HG02759 (cell line): ENCODE data around the gene DLG2.
"Not testable (repeated sequence)": the region's sequence is repeated elsewhere in the genome, so short reads cannot be mapped to it uniquely, and the experiment has no call there.

Source experiments
- ATAC-seq: cut with Tn5 transposase; IDR thresholded peaks from one replicate; pipeline ENCODE4 v1.9.1; 2021; ENCODE audit warnings: mild to moderate bottlenecking, moderate library complexity; ENCODE audit not compliant: unreplicated experiment

The DLG2 gene

DNA sequence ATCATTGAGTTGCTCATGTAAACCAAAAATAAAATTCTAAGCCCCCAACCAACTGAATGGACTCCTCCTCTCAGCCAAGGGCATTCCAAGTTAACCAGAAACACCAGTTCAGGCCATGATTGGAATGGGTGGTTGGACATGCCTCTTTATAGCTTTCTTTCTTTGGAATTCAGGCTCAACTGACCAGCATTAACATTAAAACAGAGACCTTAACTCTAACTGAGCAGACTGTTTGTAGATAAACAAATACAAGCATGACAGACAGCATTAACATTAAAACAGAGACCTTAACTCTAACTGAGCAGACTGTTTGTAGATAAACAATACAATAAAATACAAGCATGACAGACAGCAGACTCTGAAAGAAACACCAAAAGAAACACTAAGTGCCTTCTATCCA, 278.2 kb downstream of the DLG2 start:
- no peak for ATAC-seq

DNA sequence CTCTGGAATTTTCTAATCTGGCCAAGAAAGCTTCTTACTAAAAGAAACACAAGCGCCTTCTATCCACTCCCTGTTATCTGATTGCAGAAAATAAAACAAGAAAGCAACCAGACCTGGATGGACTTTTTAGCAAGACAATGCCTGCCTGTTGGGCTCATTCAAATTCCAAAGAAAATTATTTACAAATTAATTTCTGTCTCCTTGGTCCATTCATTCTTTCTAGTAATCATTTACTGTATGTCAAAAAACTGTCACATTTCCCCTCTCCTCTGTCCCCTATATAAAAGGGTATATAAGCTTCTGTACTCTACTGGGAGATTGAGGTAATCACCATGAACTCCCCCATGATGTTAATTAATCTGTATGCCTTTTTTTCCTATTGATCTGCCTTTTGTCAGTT, 279.9 kb downstream of the DLG2 start:
- no peak for ATAC-seq

DNA sequence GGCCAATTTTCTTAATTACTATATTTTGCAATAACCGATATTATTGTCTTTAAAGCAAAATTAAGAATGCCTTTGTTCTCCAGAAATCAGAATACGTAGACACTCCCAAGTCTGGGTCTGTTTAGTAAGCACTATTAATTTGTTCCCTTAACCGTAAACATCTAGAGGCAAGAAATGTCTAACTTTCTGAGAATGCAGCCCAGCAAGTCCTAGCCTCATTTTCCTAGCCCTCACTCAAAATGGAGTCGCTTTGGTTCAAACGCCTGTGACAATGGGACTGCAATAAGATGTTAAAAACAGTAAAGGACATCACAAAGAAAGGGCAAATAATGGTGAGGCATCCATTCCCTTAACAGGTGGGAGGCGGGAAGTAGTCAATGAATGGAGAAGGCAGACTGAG, 280.7 kb downstream of the DLG2 start:
- no peak for ATAC-seq

DNA sequence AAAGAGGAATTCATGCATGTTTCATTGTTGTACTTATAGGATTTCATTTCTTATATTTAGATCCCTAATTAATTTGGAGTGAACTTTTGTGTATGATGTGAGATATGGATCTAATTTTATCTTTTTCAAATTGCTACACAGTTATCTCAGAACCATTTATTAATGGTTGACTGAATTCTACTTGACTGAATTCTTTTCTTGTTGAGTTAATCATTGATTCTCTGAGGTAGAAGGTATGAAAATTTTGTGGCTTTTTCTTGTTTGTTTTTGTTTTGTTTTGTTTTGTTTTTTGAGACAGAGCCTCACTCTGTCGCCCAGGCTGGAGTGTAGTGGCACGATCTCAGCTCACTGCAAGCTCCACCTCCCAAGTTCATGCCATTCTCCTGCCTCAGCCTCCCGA, 286.3 kb downstream of the DLG2 start:
- not testable (repeated sequence) for ATAC-seq

DNA sequence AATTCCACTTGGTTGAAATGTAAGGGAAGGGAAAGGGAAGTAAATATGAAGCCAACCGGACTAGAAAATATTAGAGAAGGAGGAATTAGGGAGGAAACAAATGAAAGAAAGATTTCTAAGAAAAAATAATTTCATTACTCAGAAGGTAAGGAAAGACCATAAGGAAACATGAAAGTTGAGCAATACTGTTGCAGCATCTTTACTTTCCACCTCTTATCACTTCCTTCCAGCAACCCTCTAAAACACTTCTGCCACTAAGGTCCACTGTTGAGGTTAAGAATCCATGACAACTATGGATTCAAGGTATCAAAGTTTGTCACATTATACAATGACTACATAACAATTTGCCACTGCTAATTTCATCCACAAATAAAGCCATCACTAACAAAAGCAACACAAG, 308.6 kb downstream of the DLG2 start:
- no peak for ATAC-seq

DNA sequence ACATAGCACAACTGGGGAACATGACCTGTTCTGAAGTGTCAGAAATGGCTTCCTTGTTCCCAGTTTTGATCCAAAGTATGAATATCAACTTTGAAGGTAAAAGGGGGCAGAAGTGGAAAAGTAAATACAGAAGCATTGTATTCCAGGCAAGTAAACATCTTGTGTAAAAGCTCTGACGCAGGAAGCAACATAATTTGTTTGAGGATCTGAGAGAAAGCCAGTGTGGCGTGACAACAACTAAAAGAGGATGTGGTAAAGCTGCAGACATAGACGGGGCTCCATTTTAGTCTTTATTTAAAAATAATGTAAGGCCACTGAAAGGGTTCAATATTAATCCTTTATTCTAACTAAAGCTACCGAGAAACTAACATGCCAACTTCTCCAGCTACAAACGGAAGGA, 310.2 kb downstream of the DLG2 start:
- peak; percentile 96 for ATAC-seq

DNA sequence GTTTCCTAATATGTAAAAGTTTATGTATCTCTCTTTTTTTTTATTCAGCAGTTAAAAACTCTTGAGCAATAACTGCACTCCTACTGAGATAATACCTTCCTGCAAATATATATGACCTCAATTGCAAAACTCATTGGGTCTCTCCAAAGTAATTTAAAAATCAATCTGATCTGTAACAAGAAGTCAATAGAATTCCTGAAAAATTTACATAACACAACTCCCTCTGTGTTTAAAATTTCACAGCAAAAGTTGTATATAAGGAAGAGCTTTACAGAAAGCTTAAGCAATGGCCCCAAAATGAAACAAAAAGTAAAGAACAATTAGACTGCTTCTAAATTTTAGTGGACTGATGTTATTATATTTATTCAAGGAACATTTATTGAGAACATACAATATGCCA, 313.4 kb downstream of the DLG2 start:
- ATAC-seq, result no peak

DNA sequence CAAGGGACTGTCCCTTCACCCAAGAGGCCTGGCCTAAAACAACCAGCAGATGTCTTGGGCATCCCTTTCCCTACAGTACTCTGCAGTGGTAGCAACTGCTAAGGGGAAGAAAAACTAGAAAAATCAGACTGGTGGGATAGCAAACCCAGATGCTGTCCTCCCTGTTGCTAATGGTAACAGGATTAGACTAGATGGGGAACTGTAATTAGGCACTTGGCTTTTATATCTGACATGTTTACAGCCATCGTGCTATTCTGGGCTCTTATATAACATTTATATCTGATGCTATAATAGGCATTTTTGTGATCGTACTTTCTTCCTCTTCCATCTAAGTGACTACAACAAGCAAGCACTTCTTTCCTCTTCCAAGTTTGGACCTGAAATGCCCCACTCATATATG, 316.7 kb downstream of the DLG2 start:
- ATAC-seq, result no peak

DNA sequence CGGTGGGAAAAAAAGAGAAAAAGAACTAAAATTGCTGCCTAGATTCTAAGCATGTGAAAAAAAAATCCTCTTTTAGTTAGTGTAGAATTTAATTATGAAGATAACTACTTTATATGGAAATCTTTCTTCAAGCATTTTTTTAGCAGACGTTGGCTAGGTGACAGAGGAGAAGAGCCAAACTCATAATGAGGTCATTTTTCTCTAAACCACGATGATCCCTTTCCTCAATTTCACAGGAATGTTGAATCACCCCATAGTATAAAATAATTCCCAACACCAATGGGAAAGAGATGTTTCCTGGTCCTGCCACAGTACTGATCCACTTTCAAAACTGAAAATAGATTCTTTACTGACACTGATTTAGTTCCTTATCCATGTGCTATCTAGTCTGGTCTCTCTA, 319.8 kb downstream of the DLG2 start:
- no peak for ATAC-seq

DNA sequence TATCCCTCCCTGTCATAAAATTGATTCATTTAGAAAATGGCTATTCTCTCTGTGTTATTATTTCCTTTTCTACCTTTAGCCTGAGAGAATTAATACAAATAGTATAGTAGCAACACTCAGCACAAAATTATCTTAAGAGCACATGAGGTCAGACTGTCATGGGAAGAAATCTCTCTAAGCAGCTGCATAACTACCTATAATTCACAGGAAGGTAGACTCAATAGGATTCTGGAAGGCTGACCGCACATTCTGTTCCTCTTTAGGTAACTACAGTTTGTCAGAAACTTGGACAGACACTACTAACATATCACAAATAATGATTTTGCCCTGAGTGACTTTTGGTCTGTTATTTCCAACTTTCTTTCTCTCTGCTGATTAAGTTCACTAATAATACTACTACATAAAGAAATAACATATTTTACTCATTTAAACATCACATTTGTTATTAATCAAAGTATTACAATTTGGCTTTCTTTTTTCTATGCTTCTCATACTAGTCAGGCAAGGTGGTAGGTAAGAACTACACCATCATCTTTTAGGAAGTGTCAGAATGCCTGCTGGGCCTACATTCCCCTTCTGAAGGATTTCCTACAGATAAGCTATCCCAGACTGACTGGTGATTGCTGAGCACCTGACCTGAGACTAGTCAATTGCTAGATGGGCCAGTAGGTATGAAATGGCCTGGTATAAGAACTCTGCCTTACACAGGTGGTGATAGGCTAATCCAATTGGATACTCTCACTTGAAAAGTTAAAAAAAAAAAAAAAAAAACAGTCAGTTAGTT, 325.1 kb downstream of the DLG2 start:
- ATAC-seq, result no peak

DNA sequence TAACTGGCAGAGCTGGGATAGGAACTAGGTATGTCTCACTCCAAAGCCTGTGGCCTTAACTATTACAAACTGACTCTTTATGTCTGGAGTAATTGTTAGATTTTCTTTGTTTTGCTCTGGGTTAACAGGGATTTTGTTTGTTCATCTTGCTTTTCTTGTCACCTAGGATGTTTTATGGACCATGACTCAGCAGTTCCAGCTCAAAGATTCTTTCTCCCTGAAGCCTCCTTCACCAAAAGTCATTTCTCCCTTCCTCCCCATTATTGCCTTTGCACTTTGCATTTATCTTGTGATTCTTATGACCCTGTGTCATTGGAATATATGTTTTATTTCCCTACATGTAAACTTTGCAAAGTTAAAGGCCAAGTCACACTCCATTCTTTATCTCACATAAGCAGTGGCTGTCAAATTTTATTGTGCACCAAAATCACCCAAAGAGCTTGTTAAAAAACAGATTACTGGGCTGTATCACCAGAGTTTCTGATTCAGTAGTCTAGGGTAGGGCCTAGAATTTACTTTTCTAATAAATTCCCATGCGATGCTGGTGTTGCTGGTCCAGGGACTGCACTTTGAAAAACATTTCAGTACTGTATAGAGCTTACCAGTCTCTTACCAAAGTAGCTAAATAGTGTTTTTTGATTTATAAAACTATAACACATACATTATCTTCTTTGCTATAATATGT, 327.7 kb downstream of the DLG2 start:
- no peak for ATAC-seq

DNA sequence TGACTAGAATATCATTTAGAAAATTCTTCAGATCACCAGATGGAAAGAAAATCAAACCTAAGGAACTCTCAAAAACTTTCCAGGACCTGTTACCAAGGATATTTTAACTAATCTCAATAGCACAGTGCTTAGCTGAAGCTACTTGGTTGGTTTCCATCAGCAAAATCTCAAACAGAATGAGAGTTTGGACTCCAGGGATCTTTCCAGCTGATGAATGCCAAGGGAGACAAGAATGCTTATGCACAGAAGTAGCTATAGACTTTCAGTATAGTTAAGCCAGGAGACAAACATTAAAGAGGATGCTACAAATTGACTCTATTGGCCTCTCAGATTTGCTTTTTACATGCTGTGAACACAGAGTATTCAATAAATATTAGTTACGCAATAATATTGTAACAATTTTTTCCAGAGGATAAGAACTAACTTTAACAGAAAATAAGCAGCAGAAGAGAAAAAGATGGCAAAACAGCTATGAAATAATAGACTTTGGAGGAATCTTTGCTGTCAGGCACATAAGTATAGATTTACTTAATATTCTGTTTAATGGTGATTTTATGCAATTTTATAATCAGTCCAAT, 331.4 kb downstream of the DLG2 start:
- no peak for ATAC-seq

DNA sequence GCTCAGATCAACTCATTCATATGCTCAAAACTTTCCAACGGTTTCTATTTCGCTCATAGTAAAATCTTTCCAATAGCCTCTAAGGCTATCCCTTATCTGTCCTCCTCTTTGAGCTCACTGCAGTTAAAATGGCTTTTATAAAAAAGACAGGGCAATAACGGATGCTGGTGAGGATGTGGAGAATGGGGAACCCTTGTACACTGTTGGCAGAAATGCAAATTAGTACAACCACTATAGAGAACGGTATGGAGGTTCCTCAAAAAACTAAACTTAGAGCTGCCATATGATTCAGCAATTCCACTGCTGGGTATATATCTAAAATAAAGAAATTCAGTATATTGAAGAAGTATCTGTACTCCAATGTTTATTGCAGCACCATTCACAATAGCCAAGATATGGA, 345.6 kb downstream of the DLG2 start:
- ATAC-seq, result no peak

DNA sequence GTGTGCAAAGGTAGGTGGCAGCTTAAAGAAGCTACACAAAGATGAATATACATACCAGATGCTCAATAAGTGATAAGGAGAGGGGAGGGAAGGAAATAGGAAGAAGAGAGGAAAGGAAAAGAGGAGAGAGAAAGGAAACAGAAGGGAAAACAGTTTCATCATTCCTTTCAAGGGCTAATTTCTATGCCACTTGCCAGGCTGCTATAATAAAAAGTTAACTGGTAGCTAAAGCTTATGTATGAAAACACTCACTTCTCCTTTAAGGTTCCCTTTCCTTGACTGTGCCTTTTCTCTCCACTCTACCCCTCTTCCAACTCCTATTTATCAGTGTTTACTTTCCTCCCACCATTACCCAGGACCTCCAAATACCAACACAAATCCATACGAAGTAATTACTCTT, 347.9 kb downstream of the DLG2 start:
- no peak for ATAC-seq

DNA sequence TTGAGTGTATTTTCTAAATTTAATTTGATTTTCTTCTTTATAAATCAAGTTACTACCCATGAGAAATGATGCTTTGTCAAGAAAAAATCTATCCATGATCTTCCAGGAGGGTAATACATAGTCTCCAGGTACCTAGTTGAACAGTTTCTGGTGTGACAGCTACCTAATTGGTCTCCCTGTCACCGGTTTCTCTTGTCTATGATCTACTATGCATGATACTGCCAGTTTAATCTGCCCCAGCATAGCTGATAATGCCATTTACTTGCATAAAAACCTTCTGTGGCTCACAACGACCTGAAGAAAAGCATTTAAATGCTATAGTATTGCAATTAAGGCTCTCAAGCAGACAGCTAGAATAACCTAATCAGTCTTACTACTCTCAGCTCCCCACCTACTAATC, 349.5 kb downstream of the DLG2 start:
- no peak for ATAC-seq

DNA sequence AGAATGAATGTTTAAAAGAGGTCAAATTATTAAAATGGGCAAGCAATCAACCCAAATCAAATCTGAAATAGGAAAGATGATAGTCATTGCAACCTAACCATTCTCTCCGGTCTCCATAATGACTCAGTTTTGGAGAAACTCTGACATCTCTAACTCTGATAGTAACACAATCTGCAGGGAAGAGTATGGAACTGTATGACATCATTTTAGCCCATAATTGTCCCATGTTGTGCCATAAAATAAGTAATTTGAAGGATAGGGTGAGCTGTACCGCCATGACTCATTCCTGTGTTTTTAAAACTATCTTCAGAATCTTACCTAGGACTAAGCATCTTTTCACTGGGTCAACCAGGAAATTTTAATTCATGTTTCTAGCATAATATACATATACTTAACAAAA, 350.8 kb downstream of the DLG2 start:
- no peak for ATAC-seq

DNA sequence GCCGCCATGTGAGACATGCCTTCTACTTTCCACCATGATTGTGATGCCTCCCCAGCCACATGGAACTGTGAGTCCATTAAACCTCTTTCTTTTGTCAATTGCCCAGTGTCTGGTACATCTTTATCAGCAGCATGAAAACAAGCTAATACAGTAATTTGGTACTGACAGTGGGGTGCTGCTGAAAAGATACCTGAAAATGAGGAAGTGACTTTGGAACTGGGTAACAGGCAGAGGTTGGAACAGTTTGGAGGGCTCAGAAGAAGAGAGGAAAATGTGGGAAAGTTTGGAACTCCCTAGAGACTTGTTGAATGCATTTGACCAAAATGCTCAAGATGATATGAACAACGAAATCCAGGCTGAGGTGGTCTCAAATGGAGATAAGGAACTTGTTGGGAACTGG, 356.8 kb downstream of the DLG2 start:
- not testable (repeated sequence) for ATAC-seq

DNA sequence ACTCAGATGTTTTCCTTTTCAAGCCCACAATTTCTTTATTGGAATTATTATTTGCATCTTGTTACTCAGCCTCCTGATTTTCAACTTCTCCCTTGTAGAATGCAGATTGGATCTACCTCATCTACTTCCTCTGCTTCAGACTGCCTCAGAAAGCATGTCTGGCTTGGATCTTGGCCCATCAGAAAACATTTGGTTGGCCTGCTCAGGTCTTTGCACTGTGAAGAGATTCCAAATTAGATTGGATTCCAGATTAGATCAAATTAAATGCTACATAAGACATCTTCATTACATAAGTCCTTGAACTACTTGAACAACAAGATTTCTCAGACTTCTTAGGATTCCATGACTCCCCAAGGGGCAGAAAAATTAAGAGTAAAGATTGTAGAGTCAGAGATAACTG, 358.0 kb downstream of the DLG2 start:
- no peak for ATAC-seq

DNA sequence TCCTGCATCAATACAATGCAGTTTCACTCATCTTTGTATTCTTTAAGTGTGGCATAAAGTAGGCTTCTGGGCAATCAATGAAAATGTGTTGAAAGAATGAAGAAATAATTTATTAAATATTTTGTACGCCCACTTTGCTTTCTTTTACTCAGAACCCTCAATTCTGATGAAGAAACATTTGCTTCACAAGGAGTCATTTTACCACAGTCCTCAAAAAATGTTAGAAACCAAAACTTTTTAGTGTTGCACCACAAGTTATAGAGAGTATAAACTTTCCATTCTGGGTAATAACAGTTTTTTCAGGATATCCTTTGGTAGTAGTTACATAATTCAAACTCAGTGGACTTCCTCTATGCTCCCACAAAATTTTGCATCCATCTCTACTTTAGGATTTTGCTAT, 360.5 kb downstream of the DLG2 start:
- no peak for ATAC-seq

DNA sequence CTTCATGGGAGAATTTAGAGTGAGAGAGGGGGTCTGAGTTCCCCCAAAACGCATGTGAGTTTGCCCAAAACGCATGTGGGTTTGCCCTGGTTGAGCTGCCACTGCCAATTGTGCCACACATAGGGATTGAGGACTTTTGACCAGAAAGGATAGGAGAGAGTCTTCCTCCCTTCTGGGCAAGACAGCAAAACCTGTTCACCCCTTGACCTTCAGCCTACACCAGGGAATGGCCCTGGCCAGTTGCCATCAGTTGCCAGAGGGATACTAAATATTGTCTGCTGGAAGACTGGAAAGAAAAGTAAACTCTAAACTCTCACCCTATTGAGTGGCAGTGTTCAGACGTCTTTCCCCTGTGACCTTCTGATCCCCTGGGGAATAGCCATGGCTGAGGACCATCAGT, 363.8 kb downstream of the DLG2 start:
- no peak for ATAC-seq

DNA sequence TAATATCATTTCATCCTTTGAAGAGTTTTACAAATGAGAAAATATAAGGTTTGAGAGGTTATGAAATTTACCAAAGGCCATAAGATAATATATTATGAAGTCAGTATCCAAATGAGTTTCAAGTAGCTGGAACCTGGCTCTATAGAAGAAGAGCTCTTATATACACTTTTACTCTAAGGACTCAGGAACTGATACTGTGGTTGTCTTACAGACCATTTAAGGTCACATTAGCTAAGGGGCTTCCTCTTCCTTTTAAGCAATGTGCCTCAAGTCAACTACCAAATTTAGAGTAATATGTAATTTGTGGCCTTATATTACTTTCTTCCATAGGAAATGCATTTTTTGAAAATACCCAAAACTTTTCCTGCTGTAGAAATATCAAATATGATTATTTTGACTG, 369.3 kb downstream of the DLG2 start:
- ATAC-seq, result no peak

DNA sequence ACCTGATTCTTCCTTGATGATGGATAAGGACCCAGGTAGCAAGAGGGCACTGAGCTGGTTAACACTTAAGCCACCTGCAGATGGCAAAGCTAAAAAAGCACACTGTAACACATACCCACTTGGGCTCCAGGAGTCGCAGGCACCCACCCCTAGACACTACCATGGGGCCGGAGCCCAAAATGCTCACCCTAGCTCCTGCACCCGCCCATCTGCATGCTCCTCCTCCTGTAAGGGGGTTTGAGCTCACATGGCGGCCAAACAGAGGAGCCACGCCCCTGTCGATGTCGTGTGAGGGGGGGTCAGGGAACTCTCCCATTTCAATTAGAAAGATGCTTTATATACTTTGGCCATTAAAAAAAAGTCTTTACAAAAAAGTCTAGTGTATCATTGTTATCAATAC, 370.7 kb downstream of the DLG2 start:
- no peak for ATAC-seq
